Gastroesophageal sphincter (tissue), 4 donors: ENCODE measurements around the gene EXOC3L2. TPM values are rescaled to one million over a fixed set of nuclear protein-coding genes. Genes with fewer than 3 reads are reported as not detected.

Source experiments
- ATAC-seq: fragments of 150-250 bp; one replicate; pipeline ENCODE4 v1.9.1; 2016; ENCODE audit warnings: mild to moderate bottlenecking, moderate library complexity
- H3K27ac ChIP-seq, 4 donors: fragments of 200-600 bp; sonication (generic) in 3 of 4; 1 replicate in 3 of 4; 2 replicates in 1 of 4; pipeline ENCODE4 v1.5.1; 2016 to 2019
- H3K27me3 ChIP-seq: fragments of 200-600 bp; sonication (generic); one replicate; pipeline ENCODE4 v1.5.1; 2019
- H3K36me3 ChIP-seq, 2 donors: fragments of 200-600 bp; sonication (generic); one replicate each; pipeline ENCODE4 v1.5.1; 2019; ENCODE audit warnings: control low read depth in 1 of 2
- H3K4me1 ChIP-seq, 3 donors: fragments of 200-600 bp; sonication (generic); 1 replicate in 2 of 3; 2 replicates in 1 of 3; pipeline ENCODE4 v1.5.1; 2016 to 2019; ENCODE audit warnings: control low read depth in 2 of 3
- H3K4me3 ChIP-seq, 2 donors: fragments of 200-600 bp; sonication (generic); one replicate each; pipeline ENCODE4 v1.5.1; 2019; ENCODE audit warnings: mild to moderate bottlenecking in 1 of 2, moderate library complexity in 1 of 2
- H3K9me3 ChIP-seq, 3 donors: fragments of 200-600 bp; sonication (generic); one replicate each; pipeline ENCODE4 v1.5.1; 2017 to 2019; ENCODE audit warnings: control low read depth in 2 of 3
- CTCF ChIP-seq, 4 experiments: fragments of 200-600 bp in 2 of 4; fragments of 450-650 bp in 2 of 4; sonication (generic) in 1 of 4; IDR thresholded peaks; one replicate each; pipeline ENCODE4 v1.5.1; 2017 to 2019; ENCODE audit warnings: antibody characterized with exemption in 4 of 4, mild to moderate bottlenecking in 2 of 4, moderate library complexity in 2 of 4
- EP300 ChIP-seq: sonication (generic); formaldehyde crosslinking; IDR thresholded peaks from one replicate; pipeline ENCODE4 v1.6.1; 2017; ENCODE audit warnings: antibody characterized with exemption, mild to moderate bottlenecking
- POLR2A ChIP-seq, 2 donors: fragments of 450-650 bp; IDR thresholded peaks; one replicate each; pipeline ENCODE4 v1.6.1; 2017; ENCODE audit warnings: antibody characterized with exemption in 2 of 2, mild to moderate bottlenecking in 2 of 2, moderate library complexity in 1 of 2
- POLR2AphosphoS5 ChIP-seq: sonication (generic); formaldehyde crosslinking; IDR thresholded peaks from one replicate; pipeline ENCODE4 v1.6.1; 2017; ENCODE audit warnings: antibody characterized with exemption
- WGBS, 2 donors: methylation state at CpG; one replicate each; pipeline ENCODE4 v1.1.5; 2018; ENCODE audit warnings: low coverage in 1 of 2; 5-methylcytosine and 5-hydroxymethylcytosine counted together
- total RNA-seq, 4 donors: library from RNA; depleted of rRNA; stranded (reverse); fragments of >200 nt; gene quantifications; one replicate each; pipeline ENCODE4 v1.1.0, GENCODE V29; 2016

Gene EXOC3L2
- total RNA-seq: 1 to 10 TPM; 1.2 to 2.9 (median 2.0) TPM

- Histone ChIP-seq H3K9me3 (no peaks in the 10 kb centered on the region), H3K4me1 (peaks cover 0 to 18% (median 2%) of the 10 kb centered on the region in 3 donors), H3K4me3 (peak within 1 kb of the TSS in 1 of 2 donors; percentile 15), H3K27me3 (peaks cover 9% of the 10 kb centered on the region), H3K27ac (peak within 1 kb of the TSS in 2 of 4 donors; percentile 15 to 26), H3K36me3 (no peaks in the 10 kb centered on the region)
- WGBS, 2 donors: 60% methylated on average over 1 of the region's 17 CpGs; no CpG with 5 or more reads in 1 of the 2 donors
- no peak for TF ChIP-seq POLR2A (IDR thresholded peaks at IDR 0.05)
- no peak for TF ChIP-seq EP300
- peak; percentile 32 for ATAC-seq
These were observed at the start of gene EXOC3L2 for GRCh38 chr19:45245334-45245787. Gene EXOC3L2 (minus strand): TSS chr19:45245407. CDS start chr19:45239045, 6,362 bp downstream.

DNA sequence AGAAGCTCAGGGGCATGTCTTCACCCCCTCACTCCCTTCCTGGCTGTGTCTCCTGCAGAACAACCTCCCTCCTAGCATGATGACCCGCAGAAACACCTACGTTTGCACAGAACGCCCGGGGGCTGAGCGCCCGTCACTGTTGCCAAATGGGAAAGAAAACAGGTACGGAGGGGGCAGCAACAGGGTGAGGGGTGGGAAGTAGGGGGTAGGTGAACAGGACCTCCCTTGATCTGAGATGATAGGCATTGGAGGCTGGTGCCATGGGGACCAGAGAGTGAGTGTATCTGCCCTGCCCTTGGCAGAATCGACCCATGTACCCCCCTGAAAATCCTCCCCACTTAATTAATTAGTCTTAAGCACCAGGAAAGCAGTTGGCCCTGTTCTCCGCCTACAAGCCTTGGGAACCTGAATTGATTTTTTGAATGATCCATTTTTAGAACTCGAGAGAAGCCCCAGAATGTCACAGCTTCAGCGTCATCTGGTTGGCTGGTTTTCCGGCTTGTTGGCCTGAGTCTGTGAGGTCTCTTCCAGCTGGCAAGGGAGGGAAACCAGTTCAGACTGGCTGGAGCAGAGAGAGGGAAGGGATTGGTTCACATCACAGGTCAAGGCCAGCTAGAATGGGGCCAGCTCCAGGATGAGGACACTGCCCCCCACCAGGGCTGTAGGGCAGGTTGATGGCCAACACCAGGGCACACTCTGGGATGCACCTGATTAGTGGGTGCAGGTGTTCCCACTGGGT is 49.3 kb upstream of the EXOC3L2 start:
- ATAC-seq: peak; percentile 46
- H3K9me3 ChIP-seq: peaks cover 0 to 15% (median 0%) of the 10 kb centered on the region in 3 donors
- WGBS, 2 donors: 52 to 100% methylated on average over 1 to 4 of the region's 12 CpGs

GRCh38 chr19:45293682-45294081 is 48.5 kb upstream of the EXOC3L2 start:
- Histone ChIP-seq H3K4me1 (peaks cover 0 to 10% (median 0%) of the 10 kb centered on the region in 3 donors), H3K4me3 (no peak overlapping the region), H3K9me3 (peaks cover 0 to 15% (median 0%) of the 10 kb centered on the region in 3 donors), H3K27me3 (no peaks in the 10 kb centered on the region), H3K27ac (peak overlapping the region in 1 of 4 donors; percentile 28), H3K36me3 (peaks cover 0 to 97% of the 10 kb centered on the region in 2 donors)
- WGBS, 2 donors: 84 to 88% methylated on average over 4 of the region's 4 CpGs
- no peak for ATAC-seq
- TF ChIP-seq CTCF (IDR thresholded peaks at IDR 0.05) (no peak), POLR2AphosphoS5 (no peak), POLR2A (IDR thresholded peaks at IDR 0.05) (no peak), EP300 (no peak)

More for the DNA sequence above, 49.3 kb upstream of the EXOC3L2 start:
- Histone ChIP-seq H3K36me3 (peaks cover 0 to 97% of the 10 kb centered on the region in 2 donors), H3K4me3 (no peak overlapping the region), H3K27me3 (no peaks in the 10 kb centered on the region), H3K4me1 (peaks cover 0 to 10% (median 0%) of the 10 kb centered on the region in 3 donors), H3K27ac (peak overlapping the region in 2 of 4 donors; percentile 14 to 28)
- TF ChIP-seq EP300 (no peak), POLR2AphosphoS5 (no peak), CTCF (IDR thresholded peaks at IDR 0.05) (no peak), POLR2A (IDR thresholded peaks at IDR 0.05) (no peak)

- WGBS, 2 donors: 100% methylated on average over 1 of the region's 1 CpG; no CpG with 5 or more reads in 1 of the 2 donors
- H3K27me3 ChIP-seq: no peaks in the 10 kb centered on the region
- H3K4me1 ChIP-seq: peaks cover 0 to 10% (median 0%) of the 10 kb centered on the region in 3 donors
- H3K4me3 ChIP-seq: no peak overlapping the region
- peaks cover 0 to 15% (median 0%) of the 10 kb centered on the region in 3 donors for H3K9me3 ChIP-seq
- ATAC-seq: no peak
- H3K27ac ChIP-seq: no peak overlapping the region
- no peak for TF ChIP-seq POLR2A (IDR thresholded peaks at IDR 0.05)
- no peak for TF ChIP-seq EP300
- no peak for TF ChIP-seq POLR2AphosphoS5
- no peak for TF ChIP-seq CTCF (IDR thresholded peaks at IDR 0.05)
- H3K36me3 ChIP-seq: peaks cover 0 to 97% of the 10 kb centered on the region in 2 donors
These were observed 46.6 kb upstream of the EXOC3L2 start for GRCh38 chr19:45291834-45292233.

GRCh38 chr19:45290381-45290931 is 45.2 kb upstream of the EXOC3L2 start:
- Histone ChIP-seq H3K4me1 (peaks cover 0 to 10% (median 0%) of the 10 kb centered on the region in 3 donors), H3K36me3 (peaks cover 0 to 99% of the 10 kb centered on the region in 2 donors), H3K9me3 (peaks cover 0 to 15% (median 0%) of the 10 kb centered on the region in 3 donors), H3K4me3 (no peak overlapping the region), H3K27me3 (no peaks in the 10 kb centered on the region), H3K27ac (no peak overlapping the region)
- WGBS, 2 donors: 100% methylated on average over 3 of the region's 6 CpGs; no CpG with 5 or more reads in 1 of the 2 donors
- no peak for ATAC-seq
- TF ChIP-seq POLR2A (IDR thresholded peaks at IDR 0.05) (no peak), CTCF (IDR thresholded peaks at IDR 0.05) (no peak)
